RPMI7951 (cell line): ENCODE data around the gene DDX4. TPM values are rescaled to one million over a fixed set of nuclear protein-coding genes. Genes with fewer than 3 reads are reported as not detected.
"Not testable (repeated sequence)": the region's sequence is repeated elsewhere in the genome, so short reads cannot be mapped to it uniquely, and the experiment has no call there.

ENCODE experiments used
- DNase-seq: peaks from one replicate; pipeline ENCODE4 v3.0.0-alpha.2; 2012; ENCODE audit warnings: low read depth
- total RNA-seq: library from RNA; depleted of rRNA; stranded (reverse); fragments of >200 nt; shearing (Covaris generic); gene quantifications from 2 replicates; pipeline ENCODE4 v1.2.3, GENCODE V29; 2014; rRNA removed

DDX4 gene
- total RNA-seq, result not detected in 2 replicates

DNA sequence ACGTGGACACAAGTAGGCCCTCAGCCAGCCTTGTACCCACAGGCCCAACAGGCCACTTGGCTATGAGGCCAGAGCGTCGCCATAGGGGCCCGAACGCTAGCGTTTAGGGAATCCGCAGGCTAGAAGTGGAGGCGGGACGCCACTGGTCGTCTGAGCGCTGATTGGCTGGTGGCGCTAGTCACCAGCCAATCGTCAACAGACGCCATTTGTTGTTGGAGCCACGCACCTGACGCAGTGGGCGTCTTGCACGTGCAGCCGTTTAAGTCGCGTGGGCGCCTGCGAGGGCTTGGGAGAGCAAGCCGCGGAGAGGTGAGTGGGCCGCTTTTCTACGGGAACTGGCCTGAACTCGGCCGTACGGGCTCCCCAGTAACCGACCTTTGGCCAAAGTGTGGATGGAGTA is at the start of gene DDX4:
TSS of gene DDX4 (plus strand) at position 269 of the 400 bp plus-strand sequence. CDS start 903 bp downstream, outside the sequence.
- no peak for DNase-seq

DNA sequence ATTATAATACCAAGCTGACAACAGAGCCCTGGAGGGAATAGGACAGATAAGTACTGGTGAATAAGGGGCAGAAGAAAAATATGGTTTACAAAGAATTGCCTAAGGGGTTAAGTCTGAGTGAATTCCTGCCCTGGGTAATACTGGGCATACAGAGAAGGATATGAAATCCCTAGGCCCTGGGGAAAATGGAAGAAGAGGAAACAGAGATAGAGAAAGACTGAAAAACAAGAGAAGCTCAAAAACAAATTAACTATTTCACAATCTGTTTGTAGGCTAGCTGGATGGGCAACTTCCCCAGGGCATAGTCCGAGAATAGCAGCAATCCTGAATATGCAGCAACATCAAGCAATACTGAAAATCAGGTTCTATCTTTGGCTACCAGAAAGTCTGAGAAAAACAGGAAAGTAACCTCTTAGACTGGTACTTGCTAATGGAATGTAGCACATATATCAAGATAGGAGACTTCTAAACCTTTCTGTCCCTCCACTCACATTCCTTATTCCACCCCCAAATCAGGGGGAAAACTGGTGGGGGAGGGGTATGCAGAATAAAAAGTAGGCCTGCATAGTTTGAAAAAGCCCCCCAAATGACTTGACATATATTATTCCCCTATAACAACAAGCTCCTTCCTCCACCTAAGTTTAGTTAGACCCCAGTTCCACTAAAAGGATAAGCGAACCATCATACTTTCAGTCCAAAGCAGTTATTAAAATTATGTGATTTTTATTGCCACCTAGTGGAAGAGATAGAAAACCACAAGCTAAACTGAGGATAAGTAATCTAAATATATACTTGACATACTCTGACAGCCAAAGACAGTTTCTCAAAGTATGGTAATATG is 46.4 kb upstream of the DDX4 start:
- DNase-seq, result peak; percentile 50

DNA sequence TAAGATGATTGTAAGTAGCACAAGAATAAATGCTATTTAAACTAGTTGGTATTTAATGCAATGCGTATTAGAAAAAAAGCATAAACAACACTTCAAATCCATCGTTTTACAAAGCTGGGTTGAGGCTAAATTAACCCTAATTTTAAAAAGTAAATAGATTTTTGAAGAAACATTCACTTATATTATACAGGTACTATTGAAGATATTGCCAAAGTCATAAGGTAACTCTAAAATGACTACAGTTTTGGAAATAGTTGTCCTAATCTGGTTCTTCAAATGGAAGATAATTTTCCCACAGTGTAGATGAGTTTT is 45.8 kb upstream of the DDX4 start:
- no peak for DNase-seq

DNA sequence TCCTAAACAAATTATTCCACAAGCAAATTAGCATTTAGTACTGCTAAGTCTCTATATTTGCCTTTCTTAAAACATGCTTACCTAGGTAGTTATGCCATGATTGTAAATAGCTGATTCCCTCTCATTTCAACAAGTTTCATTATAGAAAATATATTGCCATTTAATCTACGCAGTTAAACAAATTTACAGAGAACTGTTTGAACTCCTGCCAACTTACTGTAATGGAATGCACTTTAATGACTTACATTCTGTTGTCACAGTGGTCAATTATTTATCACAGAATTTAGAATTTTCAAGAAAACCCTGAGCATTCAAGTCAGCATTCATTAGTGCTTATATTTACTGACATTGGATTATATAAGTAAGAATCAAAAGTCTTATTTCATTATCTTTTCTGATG is 45.4 kb upstream of the DDX4 start:
- no peak for DNase-seq

DNA sequence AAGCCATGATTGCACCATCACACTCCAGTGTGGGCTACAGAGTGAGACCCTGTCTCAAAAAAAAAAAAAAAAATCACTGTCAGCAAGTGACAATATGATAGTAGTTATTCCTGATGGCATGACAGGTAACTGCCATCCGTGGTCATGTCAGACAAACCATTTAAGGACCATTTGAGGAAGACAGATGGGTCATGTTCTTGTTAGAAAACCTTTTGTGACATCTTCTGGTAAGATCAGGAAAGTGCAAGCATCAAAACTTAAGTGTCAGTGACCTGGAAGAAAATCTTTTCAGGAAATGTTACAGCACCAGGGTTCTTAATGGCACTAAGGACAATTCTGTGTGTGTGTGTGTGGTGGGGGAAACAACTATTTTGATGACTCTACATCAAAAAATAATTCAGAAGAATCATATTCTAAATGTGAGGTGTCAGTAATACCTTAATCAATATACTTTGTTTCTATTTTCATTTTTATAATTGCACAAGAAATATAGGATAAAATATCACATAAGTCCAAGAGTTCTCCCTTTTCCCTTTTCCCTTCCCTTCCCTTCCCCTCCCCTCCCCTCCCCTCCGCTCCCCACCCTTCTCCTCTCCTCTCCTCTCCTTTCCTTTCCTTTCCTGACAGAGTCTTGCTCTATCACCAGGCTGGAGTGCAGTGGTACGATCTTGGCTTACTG is 43.6 kb upstream of the DDX4 start:
- DNase-seq, result peak; percentile 25

DNA sequence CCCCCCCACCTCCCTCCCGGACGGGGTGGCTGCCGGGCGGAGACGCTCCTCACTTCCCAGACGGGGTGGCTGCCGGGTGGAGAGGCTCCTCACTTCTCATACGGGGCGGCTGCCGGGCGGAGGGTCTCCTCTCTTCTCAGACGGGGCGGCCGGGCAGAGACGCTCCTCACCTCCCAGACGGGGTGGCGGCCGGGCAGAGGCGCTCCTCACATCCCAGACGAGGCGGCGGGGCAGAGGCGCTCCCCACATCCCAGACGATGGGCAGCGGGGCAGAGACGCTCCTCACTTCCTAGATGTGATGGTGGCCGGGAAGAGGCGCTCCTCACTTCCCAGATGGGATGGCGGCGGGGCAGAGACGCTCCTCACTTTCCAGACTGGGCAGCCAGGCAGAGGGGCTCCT is 41.2 kb upstream of the DDX4 start:
- not testable (repeated sequence) for DNase-seq

DNA sequence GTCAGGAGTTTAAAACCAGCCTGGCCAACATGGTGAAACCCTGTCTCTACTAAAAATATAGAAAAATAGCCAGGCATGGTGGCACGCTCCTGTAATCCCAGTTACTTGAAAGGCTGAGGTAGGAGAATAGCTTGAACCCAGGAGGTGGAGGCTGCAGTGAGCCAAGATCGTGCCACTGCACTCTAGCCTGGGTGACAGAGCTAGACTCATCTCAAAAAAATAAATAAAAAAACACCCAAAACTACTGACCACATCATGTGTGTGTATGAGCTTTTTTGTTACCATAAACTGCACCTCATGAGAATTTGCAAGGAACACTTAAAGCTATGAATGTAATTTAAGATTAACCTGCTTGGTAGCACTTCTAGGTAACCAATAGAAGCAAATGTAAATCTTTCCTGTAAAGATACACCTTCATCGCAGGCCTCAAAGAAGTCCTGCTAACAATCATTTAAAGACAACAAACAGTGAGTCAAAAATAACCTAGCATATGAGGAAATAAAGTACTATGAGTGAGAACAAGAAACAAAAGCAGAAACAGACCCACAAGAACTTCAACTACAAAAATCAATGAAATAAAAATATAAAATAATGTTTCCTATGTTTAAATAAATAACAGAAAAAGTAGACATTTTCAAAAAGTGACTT is 38.7 kb upstream of the DDX4 start:
- DNase-seq, result no peak

DNA sequence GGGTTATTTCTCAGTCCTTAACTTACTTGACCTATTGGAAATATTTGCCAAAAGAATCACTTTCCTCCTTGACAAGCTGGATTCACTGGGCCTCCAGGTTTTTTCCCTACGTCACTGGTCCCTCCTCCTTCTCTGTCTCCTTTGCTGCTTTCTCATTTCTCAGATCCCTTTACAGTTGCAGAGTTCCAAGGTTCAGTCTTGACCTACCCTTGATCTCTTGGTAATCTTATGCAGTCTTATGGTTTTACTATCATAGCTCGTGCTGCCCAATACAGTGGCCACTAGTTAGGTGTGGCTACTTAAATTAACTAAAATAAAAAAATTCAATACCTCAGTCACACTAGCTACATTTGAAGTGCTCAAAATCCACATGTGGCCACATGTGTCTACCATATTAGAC is 37.1 kb upstream of the DDX4 start:
- DNase-seq, result no peak

DNA sequence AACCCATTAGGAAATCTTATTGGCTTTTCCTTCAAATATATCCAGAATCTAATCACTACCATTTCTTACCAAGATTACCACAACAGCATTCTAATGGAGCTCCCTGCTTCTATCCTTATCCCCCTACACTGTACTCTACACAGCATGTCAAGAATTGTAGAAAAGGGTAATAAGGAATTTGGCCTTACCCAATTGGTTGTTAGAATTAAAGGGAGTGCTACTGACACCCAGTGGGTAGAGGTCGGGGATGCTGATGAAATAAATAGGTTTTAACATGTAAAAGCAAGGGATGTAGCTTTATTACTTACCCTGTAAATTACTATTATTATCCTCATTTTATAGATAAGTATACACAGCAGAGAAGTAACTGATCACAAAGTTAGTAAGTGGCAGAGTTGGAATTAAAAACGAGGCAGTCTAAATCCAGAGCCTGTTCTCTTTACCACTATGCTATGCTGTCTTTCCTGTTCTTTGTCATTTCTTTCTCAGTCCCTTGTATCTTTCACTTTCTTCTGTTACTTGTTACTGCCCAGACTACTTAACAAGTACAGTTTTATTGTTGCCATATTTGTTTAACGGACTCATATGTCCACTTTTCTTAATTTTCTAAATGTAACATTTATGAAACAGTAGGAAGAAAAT is 36.3 kb upstream of the DDX4 start:
- no peak for DNase-seq

DNA sequence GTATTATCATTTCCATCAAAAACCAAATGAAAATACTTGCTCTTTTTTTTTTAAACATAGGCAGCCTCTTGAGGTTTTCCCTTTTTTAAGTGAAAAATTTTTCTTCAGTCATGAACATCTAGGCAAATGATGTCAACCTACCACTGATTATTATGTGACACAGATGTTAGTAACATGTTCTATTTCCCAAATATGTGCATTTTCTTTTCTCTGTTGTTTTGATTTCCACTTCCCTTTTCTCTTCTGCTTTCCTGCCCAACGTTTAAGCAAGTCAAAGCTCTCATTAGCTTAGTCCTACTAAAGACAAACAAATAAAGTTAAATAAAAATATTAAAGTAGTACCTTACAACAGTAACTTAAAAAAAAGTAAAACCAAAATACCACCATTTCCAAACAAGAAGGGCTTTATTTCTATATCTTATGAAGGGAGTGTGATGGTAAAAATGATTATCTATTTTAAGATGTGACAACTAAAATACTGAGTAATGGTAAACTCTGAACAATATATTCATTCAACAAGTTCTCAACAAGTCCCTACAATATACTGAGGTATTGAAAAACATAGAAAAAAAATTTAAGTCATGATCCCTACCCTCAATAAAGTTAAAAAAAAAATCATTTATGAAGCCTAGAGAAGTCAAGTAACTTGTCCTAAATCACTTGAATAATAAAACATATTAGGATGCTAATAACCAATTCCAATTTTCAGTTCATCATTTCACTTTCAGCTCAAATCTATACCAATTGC is 35.1 kb upstream of the DDX4 start:
- no peak for DNase-seq

DNA sequence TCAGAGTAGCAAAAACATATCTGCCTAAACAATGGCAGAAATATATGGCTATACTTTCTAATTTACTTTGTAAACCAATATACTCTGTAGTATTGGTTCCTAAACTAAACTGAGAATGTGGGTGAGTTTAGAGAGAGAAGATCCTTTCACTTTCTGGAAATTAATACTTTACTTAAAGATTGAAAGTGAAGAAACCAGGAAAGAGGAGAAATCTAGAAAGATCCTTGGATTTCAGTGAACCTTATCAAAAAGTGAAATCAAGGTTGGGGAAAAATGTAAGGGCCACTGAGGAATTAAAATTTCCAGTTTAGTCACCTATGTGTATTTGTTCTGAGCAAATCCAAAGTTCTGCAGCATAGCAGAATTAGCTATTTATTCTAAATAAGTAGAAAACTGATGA is 31.6 kb upstream of the DDX4 start:
- no peak for DNase-seq

DNA sequence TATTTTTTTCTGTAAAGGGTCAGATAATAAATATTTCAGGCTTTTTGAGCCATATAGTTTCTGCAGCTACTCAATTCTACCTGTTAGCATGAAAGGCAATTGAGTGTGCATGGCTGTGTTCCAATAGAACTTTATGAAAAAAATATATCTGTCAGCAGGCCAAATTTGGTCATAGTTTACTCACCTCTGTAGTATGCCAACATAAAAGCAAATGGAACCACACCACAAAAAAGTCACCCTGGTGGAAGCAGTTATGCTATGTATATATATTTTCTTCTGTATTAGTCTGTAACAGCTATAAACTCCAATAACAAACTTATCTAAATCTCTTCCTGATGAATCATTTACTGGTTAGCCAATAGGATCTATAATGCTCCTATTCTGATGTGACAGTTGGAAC is 29.1 kb upstream of the DDX4 start:
- DNase-seq, result no peak

DNA sequence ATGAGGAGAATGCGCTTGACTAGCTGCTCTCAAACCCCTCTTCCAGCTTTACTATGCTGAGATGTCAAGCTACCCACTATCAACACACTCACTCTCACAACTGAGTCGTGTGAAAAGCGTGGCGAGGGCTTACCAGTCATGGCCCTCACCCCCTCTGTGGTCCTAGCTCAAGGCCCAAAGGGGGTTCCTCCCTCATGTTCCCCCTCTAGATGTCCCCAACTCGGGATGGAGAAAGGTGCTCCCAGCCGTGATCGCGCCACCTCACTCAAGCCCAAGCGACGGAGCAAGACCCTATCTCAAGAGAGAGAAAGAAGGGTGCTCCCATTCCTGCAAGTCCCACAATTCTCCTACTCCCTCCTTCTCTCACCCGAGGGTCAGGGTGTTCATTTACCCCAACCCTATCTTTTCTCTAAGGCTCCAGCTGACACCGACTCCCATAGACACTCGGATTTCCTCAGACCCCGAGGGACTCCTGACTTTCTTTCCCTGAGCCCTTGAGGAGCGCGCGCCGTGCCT is 26.3 kb upstream of the DDX4 start:
- no peak for DNase-seq

DNA sequence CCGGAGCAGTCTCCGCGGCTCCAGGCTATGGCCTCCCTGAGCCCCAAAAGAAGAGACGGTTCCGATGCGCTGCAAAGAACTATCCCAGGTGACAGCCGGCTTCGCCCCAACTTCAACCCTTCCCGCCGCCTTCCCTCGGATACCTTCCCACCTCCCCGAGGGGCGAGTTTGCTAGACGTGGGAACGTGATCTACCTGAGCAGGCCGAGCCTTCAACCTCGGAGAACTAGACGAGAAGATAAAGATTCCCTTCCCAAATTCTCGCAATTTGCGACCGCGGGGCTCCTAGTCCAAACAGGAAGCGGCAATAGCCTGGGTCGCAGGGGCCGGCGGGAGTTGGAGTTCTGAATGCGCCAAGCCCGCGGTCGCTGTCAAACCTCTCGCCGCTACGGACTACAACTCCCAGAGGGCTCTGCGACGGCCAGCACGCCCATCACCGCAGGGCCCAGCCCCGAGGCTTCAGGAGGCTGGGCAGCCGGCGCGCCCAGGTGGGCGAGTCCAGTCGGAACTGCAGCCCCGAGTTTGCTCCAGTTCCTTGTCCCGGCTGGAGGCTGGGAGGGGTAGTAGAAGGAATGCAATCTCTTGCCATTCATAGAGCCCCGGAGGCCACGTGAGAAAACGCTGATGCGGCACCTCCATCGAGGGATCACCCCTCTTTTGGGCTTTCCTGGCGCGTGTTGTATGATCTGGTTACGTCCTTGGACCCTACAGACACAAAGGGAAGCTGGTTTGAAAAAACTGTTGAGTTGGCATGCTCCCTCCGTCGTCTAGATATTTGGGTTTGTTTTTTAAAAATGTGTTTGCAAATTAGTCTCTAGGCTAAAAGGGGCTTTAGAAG is 25.6 kb upstream of the DDX4 start, which contains the start of gene SLC38A9:
TSS of gene SLC38A9 (minus strand) at position 302 of the 837 bp plus-strand sequence. CDS start 14,366 bp downstream, outside the sequence.
- DNase-seq, result peak; percentile 86

DNA sequence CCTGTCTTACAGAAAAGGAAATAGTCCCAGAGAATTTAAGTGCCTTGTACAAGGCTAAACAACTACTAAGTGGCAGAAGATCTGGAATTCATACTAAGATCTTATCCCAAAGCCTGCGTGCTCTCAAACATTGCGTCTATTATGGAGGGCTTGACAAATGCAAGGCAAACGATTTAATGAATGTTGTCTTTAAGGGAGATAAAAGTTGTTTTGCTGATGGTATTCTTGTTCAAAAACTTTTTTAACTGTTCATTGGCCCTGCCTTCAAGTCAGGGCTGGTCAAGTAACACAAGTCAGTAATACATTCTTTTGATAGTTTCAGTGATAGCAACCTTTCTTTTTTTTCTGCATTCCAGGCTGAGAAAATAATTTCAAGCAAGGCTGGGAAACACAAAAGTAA is 24.0 kb upstream of the DDX4 start:
- no peak for DNase-seq

DNA sequence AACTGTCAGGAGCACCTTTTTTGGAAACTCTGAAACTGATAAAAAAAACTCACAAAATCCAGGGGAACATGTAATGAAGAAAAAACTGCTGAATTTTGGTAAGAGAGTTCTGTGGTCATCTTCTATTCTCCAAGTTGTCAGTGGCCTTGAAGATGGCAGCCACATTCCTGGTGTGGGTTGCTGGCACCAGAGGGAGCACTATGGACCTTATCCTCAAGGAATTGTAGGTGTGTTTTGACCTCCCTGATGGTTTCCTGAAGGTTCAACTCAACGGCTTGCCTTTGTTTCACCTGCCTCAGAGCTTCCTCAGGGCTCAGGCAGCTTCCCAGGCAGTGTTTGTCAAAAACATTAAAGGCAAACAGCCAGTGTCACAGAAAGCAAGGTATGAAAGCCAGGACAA is 23.5 kb upstream of the DDX4 start:
- peak; percentile 13 for DNase-seq

DNA sequence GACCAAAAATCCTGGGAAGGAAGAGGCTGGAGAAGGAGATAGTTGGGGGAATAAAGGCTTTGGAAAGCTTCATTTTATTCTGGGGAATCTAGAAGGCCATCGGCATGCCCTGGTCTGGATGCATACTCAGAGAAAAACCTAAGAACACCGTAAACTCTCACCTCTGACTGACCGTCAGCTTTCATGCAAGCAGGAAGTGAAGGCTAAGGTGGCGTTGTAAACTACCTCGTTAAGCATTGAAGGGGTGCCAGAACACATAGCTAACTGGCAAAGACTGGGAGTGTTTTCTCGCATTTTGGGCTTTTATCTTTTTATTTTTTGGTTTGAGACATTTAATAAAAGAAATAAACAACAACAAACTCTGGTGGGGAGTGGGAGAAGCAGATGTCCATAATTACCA is 23.1 kb upstream of the DDX4 start:
- no peak for DNase-seq

DNA sequence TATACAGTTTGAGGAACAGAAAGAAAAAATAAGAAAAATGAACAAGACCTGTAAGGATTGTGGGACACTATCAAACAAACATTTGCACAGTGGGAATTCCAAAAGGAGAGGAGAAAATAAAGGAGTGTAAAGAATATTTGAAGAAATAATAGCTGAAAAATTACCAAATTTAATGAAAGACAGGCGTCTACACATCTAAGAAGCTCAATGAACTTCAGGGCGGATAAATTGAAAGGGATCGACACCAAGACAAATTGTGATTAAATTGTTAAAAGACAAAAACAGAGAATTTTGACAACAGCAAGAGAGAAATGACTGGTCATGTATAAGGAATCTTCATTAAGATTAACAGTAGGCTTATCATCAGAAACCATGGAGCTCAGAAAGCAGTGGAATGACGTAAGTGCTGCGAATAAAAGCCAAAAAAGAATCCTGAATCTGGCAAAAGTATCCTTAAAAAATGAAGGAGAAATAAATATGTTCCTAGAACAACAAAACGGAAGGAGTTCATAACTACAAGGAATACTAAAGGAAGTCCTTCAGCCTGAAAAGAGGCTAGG is 22.3 kb upstream of the DDX4 start:
- DNase-seq, result no peak

DNA sequence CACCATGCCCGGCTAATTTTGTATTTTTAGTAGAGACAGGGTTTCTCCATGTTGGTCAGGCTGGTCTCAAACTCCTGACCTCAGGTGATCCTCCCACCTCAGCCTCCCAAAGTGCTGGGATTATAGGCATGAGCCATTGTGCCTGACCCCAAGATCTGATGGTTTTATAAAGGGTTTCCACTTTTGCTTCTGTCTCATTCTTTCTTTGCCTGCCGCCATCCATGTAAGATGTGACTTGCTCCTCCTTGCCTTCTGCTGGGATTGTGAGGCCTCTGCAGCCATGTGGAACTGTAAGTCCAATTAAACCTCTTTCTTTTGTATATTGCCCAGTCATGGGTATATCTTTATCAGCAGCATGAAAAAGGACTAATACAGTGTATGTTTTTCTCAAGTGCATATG is 18.8 kb upstream of the DDX4 start:
- not testable (repeated sequence) for DNase-seq

DNA sequence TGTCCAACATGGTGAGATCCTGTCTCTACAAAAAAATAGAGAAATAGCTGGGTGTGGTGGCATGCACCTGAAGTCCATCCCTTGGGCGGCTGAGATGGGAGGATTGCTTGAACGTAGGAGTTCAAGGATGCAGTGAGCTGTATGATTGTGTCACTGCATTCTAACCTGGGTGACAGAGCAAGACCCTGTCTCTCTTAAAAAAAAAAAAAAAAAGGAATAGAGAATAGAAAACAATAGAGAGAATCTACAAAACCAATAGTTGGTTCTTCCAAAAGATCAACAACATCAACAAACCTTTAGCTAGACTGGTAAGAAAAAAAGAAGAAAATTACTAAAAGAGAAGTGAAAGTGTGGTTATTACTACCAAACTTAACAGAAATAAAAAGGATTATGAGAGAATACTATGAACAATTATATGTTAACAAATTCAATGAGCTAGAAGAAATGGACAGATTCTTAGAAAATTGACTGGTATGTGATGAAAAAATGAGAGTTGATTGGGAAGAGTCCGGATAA is 17.6 kb upstream of the DDX4 start:
- DNase-seq, result no peak
